Type B pancreatic cell (in vitro differentiated cells): ENCODE data around the gene CCNJL. TPM values are rescaled to one million over a fixed set of nuclear protein-coding genes. Genes with fewer than 3 reads are reported as not detected.

Experiments
- DNase-seq: peaks from one replicate; pipeline ENCODE4 v3.0.0; 2021; ENCODE audit warnings: mixed read lengths; ENCODE audit not compliant: unreplicated experiment; ENCODE audit errors: extremely low spot score
- H3K27ac Mint-ChIP-seq: 2 replicates; pipeline ENCODE4 v1.8.0; 2021; ENCODE audit warnings: mild to moderate bottlenecking, mixed read lengths
- H3K27me3 Mint-ChIP-seq: 2 replicates; pipeline ENCODE4 v1.8.0; 2021; ENCODE audit warnings: mixed read lengths
- H3K36me3 Mint-ChIP-seq: 2 replicates; pipeline ENCODE4 v1.8.0; 2021; ENCODE audit warnings: mixed read lengths
- H3K4me1 Mint-ChIP-seq: one replicate; pipeline ENCODE4 v1.8.0; 2021; ENCODE audit warnings: mixed read lengths; ENCODE audit not compliant: unreplicated experiment
- H3K4me3 Mint-ChIP-seq: 2 replicates; pipeline ENCODE4 v1.8.0; 2021; ENCODE audit warnings: mild to moderate bottlenecking, mixed read lengths
- H3K9me3 Mint-ChIP-seq: 2 replicates; pipeline ENCODE4 v1.8.0; 2021; ENCODE audit warnings: mixed read lengths
- total RNA-seq: library from RNA; stranded (reverse); gene quantifications from 2 replicates; pipeline ENCODE4 v1.2.1, GENCODE V29; 2021; ENCODE audit warnings: low replicate concordance
- TF ChIP-seq, protein P1 (sequence below): fragments of 200-600 bp; sonication (generic); conservative IDR thresholded peaks from 2 replicates; pipeline ENCODE4 v1.5.0; 2021; ENCODE audit warnings: antibody characterized with exemption, mild to moderate bottlenecking

Gene CCNJL
- total RNA-seq, 1 donor from 2014 or later: 16.6 TPM

GRCh38 chr5:160290751-160291150, 21.6 kb downstream of the CCNJL start:
- Mint-ChIP-seq H3K4me1 (peaks cover 35% of the 10 kb centered on the region), H3K36me3 (peaks cover 5% of the 10 kb centered on the region), H3K27me3 (no peaks in the 10 kb centered on the region), H3K4me3 (no peak overlapping the region), H3K9me3 (no peaks in the 10 kb centered on the region), H3K27ac (no peak overlapping the region)
- TF ChIP-seq, protein P1, sequence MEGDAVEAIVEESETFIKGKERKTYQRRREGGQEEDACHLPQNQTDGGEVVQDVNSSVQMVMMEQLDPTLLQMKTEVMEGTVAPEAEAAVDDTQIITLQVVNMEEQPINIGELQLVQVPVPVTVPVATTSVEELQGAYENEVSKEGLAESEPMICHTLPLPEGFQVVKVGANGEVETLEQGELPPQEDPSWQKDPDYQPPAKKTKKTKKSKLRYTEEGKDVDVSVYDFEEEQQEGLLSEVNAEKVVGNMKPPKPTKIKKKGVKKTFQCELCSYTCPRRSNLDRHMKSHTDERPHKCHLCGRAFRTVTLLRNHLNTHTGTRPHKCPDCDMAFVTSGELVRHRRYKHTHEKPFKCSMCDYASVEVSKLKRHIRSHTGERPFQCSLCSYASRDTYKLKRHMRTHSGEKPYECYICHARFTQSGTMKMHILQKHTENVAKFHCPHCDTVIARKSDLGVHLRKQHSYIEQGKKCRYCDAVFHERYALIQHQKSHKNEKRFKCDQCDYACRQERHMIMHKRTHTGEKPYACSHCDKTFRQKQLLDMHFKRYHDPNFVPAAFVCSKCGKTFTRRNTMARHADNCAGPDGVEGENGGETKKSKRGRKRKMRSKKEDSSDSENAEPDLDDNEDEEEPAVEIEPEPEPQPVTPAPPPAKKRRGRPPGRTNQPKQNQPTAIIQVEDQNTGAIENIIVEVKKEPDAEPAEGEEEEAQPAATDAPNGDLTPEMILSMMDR: no peak
- DNase-seq: no peak

- H3K4me1 Mint-ChIP-seq: peaks cover 33% of the 10 kb centered on the region
- DNase-seq: no peak
- TF ChIP-seq, protein P1: no peak
- H3K9me3 Mint-ChIP-seq: no peaks in the 10 kb centered on the region
- no peak overlapping the region for H3K4me3 Mint-ChIP-seq
- peaks cover 5% of the 10 kb centered on the region for H3K36me3 Mint-ChIP-seq
- H3K27me3 Mint-ChIP-seq: no peaks in the 10 kb centered on the region
- peak overlapping the region; percentile 31 for H3K27ac Mint-ChIP-seq
Measured at GRCh38 chr5:160289721-160290120, 22.6 kb downstream of the CCNJL start.

GRCh38 chr5:160289356-160289651, 23.1 kb downstream of the CCNJL start:
- TF ChIP-seq, protein P1: no peak
- H3K4me1 Mint-ChIP-seq: peaks cover 29% of the 10 kb centered on the region
- H3K9me3 Mint-ChIP-seq: no peaks in the 10 kb centered on the region
- H3K27ac Mint-ChIP-seq: peak overlapping the region; percentile 31
- no peak overlapping the region for H3K4me3 Mint-ChIP-seq
- no peaks in the 10 kb centered on the region for H3K27me3 Mint-ChIP-seq
- DNase-seq: no peak
- peaks cover 5% of the 10 kb centered on the region for H3K36me3 Mint-ChIP-seq

- Mint-ChIP-seq H3K4me3 (peak overlapping the region; percentile 44), H3K36me3 (no peaks in the 10 kb centered on the region), H3K9me3 (no peaks in the 10 kb centered on the region), H3K27ac (peak overlapping the region; percentile 79), H3K27me3 (no peaks in the 10 kb centered on the region), H3K4me1 (peaks cover 20% of the 10 kb centered on the region)
- DNase-seq: no peak
- TF ChIP-seq, protein P1: no peak
Measured at GRCh38 chr5:160287378-160288051, 24.8 kb downstream of the CCNJL start.

DNA sequence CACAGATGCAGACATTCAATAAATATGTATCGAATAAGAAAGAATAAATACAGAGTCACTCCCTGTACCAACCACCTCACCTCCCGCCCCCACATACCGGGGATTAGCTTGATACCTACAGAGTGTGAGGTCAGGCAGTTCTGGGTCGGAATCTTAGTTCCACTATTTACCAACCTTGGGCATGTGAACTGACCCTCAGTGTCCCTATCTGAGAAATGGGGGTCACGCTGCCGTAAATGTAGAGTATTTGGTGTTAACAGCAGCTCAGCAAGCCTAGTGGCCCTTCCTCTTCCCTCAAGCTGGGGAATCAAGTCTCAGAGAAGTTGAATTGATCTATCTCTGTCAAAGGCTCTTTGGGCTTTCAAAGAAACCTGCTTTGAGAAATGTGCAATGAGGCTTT, 25.4 kb downstream of the CCNJL start:
- Mint-ChIP-seq H3K27me3 (no peaks in the 10 kb centered on the region), H3K36me3 (no peaks in the 10 kb centered on the region), H3K27ac (peak overlapping the region; percentile 79), H3K9me3 (no peaks in the 10 kb centered on the region), H3K4me3 (no peak overlapping the region), H3K4me1 (peaks cover 20% of the 10 kb centered on the region)
- TF ChIP-seq, protein P1: no peak
- no peak for DNase-seq

DNA sequence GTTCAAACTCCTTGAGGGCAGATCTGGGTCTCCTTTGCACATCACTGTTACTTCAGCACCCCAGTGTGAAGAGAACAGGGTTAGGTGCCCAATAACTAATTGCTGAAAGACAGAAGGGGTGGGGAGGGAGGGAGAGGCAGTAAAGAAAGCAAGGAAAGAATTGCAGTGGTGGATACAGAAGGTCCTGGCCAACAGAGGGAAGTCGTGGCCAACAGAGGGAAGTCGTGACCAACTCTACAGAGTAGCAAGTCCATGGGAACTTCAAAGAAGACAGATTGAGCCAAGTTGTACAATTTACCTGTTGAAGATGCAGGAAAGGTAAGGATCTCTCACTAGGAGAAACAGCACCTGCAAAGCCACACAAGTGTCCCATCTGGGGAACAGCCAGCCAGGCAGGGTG, 27.0 kb downstream of the CCNJL start:
- TF ChIP-seq, protein P1: no peak
- Mint-ChIP-seq H3K27ac (no peak overlapping the region), H3K27me3 (no peaks in the 10 kb centered on the region), H3K4me3 (no peak overlapping the region), H3K4me1 (peaks cover 20% of the 10 kb centered on the region), H3K9me3 (no peaks in the 10 kb centered on the region), H3K36me3 (no peaks in the 10 kb centered on the region)
- no peak for DNase-seq
